Muscle of leg (tissue), 11 donors: Measurements from ENCODE around the gene PDE3A. TPM values are rescaled to one million over a fixed set of nuclear protein-coding genes. Genes with fewer than 3 reads are reported as not detected.
A peak's percentile ranks its signal among the peaks of the same experiment; 100 is the strongest.
"Not testable (repeated sequence)": the region's sequence is repeated elsewhere in the genome, so short reads cannot be mapped to it uniquely, and the experiment has no call there.

ENCODE experiments used
- DNase-seq: peaks from one replicate; pipeline ENCODE4 v3.0.0; 2013
- H3K27ac ChIP-seq: one replicate; pipeline ENCODE4 v1.5.1; 2013; ENCODE audit warnings: mild to moderate bottlenecking, low read length, control low read depth
- H3K27me3 ChIP-seq: one replicate; pipeline ENCODE4 v1.6.1; 2013; ENCODE audit warnings: low read length; ENCODE audit not compliant: control insufficient read depth, insufficient read depth
- H3K36me3 ChIP-seq: one replicate; pipeline ENCODE4 v1.6.1; 2013; ENCODE audit warnings: low read length; ENCODE audit not compliant: control insufficient read depth, insufficient read depth
- H3K4me1 ChIP-seq: one replicate; pipeline ENCODE4 v1.6.1; 2013; ENCODE audit warnings: low read length; ENCODE audit not compliant: control insufficient read depth, insufficient read depth
- H3K4me3 ChIP-seq: one replicate; pipeline ENCODE4 v1.5.1; 2013; ENCODE audit warnings: low read length, control low read depth
- H3K9me3 ChIP-seq: replicated peaks from 2 replicates; pipeline ENCODE4 v1.6.1; 2013; ENCODE audit warnings: low read depth, low read length; ENCODE audit not compliant: control insufficient read depth
- WGBS: methylation state at CpG from one replicate; pipeline ENCODE4 v1.1.5; 2013; ENCODE audit warnings: missing lambda C conversion rate; ENCODE audit not compliant: insufficient coverage; 5-methylcytosine and 5-hydroxymethylcytosine counted together
- polyA plus RNA-seq, 8 donors: library from polyadenylated mRNA; unstranded; fragments of 120-200 nt; gene quantifications; one replicate each; pipeline versions ENCODE4 v1.2.1 to v1.2.3, GENCODE V29; 2013; ENCODE audit warnings: inconsistent platforms in 1 of 8, low replicate concordance in 1 of 8; ENCODE audit not compliant: insufficient read length in 8 of 8, insufficient read depth in 1 of 8
- total RNA-seq: library from RNA; stranded (reverse); fragments of 120-200 nt; gene quantifications from one replicate; pipeline ENCODE4 v1.2.4, GENCODE V29; 2013

PDE3A gene
- total and polyA plus RNA-seq, 9 donors = 8.4 to 12.9 (median 11.0) TPM

DNA sequence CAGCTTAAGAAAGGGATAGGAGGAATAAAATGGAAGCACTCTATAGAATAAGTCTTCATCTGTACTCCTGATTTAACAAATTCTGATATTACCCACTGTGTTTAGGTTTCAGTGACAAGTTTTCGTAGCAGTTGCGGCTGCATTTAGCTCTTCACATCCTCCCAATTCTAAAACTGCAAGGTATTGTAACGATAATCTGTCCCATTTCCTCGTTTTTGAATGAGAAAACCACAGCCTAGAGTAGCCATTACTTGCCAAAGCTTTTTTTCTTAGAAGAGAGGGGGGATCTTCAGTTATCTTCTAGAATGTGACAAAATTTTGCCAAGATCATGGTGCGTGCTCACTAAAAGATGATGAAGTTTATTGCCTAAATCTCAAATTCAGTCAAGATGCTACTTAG, 155.8 kb downstream of the PDE3A start:
- Histone ChIP-seq H3K9me3 (peaks cover 3% of the 10 kb centered on the region), H3K27me3 (no peaks in the 10 kb centered on the region), H3K27ac (no peak overlapping the region), H3K4me3 (no peak overlapping the region), H3K4me1 (peaks cover 8% of the 10 kb centered on the region), H3K36me3 (no peaks in the 10 kb centered on the region)
- WGBS = 100% methylated on average over 2 of the region's 5 CpGs
- DNase-seq = no peak

DNA sequence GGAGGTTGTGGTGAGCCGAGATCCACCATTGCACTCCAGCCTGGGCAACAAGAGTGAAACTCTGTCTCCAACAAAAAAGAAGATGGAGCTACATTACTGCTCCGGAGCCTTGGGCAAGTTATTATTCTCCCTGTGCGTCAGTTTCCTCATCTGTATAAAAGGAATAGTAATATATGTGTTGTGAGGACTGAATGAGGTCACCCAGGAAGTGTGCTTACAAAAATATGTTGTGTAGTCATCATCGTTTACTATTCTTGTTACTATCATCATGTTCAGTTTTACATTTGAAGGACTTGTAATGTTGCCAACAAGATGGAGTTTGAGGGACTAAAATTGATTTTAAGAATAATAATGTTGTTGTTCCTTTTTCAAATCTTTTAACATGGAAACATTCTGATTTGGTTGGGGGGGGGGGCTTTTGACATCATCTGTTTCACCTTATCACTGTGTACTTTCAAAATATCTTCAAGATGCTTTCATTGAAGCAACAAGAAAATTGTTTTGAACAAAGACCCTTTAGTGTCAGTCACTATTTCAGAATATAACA, 156.8 kb downstream of the PDE3A start:
- Histone ChIP-seq H3K9me3 (peaks cover 3% of the 10 kb centered on the region), H3K4me1 (peaks cover 7% of the 10 kb centered on the region), H3K4me3 (no peak overlapping the region), H3K27ac (no peak overlapping the region), H3K36me3 (no peaks in the 10 kb centered on the region), H3K27me3 (no peaks in the 10 kb centered on the region)
- 100% methylated on average over 1 of the region's 4 CpGs for WGBS
- DNase-seq = no peak

DNA sequence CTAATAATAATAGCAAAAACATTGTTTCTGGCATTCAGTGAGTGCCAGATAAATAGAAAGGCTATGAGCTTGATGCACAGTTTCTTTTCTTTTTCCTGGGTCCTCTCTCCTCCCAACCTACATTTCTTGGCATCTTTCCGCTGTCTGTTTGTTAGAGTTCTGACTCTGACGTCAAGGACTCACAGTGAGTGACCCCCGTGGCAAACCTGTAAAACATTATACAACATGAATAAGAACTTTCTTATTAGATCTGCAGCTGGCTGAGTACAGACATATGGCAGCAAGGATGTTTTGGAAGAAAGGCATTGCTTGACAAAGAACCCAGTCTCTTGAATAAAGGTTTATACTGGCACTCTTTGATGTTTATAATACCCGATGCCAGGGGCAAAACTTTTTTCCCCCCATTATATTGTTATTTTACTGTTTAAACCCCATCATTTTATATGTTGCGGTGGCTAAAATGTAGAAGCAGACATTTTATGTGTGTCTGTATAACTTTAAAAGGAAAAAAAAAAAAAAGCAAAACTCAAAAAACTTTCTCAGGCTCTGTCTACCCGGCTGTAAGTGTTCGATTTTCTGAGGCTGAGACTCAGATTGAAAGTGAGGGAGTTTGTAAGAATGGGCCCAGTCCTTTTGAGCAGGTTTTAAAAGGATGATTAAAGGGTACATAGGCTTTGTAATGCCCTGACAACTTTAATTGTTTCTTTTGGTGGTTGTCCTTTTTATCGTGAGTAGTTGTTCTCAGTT, 159.3 kb downstream of the PDE3A start:
- Histone ChIP-seq H3K27ac (peak overlapping the region; percentile 10), H3K36me3 (no peaks in the 10 kb centered on the region), H3K27me3 (no peaks in the 10 kb centered on the region), H3K4me1 (no peaks in the 10 kb centered on the region), H3K4me3 (no peak overlapping the region), H3K9me3 (no peaks in the 10 kb centered on the region)
- 20% methylated on average over 1 of the region's 8 CpGs for WGBS
- DNase-seq = peak; percentile 65

DNA sequence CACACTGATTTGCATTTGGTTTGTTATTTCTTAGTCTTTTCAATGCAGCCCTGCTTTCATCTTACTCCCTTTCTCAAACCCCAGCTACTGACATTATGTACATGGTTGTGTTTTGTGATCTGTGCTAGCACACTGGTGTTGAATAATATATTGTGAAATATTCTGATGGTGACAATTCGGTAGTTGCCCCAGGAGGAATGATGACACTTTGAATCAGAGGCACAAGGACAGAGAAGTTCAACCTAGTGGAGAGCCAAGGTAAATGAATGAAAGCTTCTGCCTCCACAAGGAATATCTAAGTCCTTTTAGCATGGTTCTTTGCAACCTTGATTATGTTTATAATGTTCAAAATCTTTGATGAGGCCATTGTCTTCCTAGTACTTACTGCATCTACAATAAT, 159.9 kb downstream of the PDE3A start:
- H3K4me1 ChIP-seq = no peaks in the 10 kb centered on the region
- no peaks in the 10 kb centered on the region for H3K36me3 ChIP-seq
- DNase-seq = no peak
- H3K4me3 ChIP-seq = no peak overlapping the region
- no peak overlapping the region for H3K27ac ChIP-seq
- no peaks in the 10 kb centered on the region for H3K27me3 ChIP-seq
- H3K9me3 ChIP-seq = no peaks in the 10 kb centered on the region
- WGBS = 40% methylated on average over 1 of the region's 1 CpG

DNA sequence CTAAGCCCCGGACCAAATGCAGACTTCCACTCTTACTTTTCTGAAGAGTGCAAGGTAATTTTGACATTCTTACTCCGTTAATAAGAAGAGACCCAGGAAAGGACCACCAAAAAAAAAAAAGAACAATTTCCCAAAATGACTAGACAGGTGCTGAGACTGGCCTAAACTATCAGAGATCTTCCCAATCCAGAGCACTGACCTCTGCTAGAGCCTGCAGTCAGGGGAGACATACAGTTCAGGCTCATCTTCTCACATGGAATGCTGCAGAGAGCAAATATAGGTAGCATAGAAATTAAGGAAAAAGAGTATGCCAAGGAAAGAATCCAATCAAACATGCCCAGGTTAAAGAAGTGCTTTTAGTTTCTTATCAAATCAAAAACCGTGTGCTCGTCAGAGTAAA, 177.9 kb downstream of the PDE3A start:
- Histone ChIP-seq H3K36me3 (no peaks in the 10 kb centered on the region), H3K27ac (no peak overlapping the region), H3K27me3 (no peaks in the 10 kb centered on the region), H3K4me1 (no peaks in the 10 kb centered on the region), H3K4me3 (no peak overlapping the region), H3K9me3 (no peaks in the 10 kb centered on the region)
- no peak for DNase-seq
- WGBS = no CpG with 5 or more reads among the region's 4 CpGs

DNA sequence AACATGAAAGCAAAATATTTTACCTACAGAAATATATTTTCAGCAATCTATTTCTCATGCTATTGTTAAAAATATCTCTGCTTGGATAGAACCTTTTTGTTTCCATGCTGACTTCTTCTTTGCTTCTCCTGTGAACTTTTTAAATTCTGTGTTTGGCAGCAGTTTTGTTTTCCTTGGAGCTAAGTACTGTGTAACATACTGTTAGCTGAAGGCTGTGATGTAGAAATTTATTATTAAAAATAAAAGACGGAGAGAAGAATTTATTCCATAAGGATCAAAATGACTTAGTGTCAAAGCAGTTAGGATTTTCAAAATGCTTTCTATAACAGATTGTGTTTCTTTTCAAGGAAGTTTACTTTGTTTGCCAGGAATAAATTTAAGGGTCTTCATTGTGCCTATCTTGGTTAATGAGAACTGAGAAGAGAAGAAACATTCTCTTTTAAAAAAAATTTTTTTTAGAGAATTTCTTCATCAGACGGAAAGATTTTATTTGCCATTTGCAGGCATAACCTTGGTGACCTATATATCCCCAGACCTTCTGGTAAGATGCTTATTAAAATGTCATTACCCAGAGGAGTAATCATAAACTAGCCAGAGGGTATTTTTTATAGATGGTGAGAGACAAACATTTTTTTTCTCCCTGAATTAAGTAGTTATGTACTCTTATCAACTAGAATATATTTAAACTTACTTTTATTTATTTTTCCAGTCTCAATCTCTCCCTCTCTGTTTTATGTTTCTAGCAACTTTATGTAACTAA, 179.7 kb downstream of the PDE3A start:
- no peak overlapping the region for H3K4me3 ChIP-seq
- no CpG with 5 or more reads among the region's 2 CpGs for WGBS
- H3K4me1 ChIP-seq = no peaks in the 10 kb centered on the region
- no peaks in the 10 kb centered on the region for H3K36me3 ChIP-seq
- no peaks in the 10 kb centered on the region for H3K9me3 ChIP-seq
- H3K27me3 ChIP-seq = no peaks in the 10 kb centered on the region
- H3K27ac ChIP-seq = peak overlapping the region; percentile 75
- DNase-seq = peak; percentile 97

DNA sequence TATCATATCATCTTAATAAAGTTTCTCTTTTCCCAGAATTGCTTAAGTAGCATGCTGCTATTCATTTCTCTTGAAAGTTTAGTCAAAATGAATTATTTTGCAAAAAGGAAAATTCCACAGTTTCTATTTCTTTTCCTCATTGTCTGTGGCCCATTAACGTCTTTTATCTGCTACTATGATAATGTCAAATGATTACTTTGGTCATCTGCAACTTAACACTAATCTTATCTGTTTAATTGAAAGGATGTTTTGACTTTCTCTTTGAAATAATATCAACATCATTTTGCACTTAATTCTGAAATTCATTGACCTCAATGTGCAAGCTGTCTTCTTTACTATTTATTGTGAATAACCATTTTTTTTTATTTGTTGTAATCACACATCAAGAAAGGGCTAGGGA, 180.3 kb downstream of the PDE3A start:
- DNase-seq = no peak
- Histone ChIP-seq H3K9me3 (no peaks in the 10 kb centered on the region), H3K27ac (peak overlapping the region; percentile 75), H3K4me1 (no peaks in the 10 kb centered on the region), H3K36me3 (no peaks in the 10 kb centered on the region), H3K27me3 (no peaks in the 10 kb centered on the region), H3K4me3 (no peak overlapping the region)
- WGBS = no CpG with 5 or more reads among the region's 1 CpG

DNA sequence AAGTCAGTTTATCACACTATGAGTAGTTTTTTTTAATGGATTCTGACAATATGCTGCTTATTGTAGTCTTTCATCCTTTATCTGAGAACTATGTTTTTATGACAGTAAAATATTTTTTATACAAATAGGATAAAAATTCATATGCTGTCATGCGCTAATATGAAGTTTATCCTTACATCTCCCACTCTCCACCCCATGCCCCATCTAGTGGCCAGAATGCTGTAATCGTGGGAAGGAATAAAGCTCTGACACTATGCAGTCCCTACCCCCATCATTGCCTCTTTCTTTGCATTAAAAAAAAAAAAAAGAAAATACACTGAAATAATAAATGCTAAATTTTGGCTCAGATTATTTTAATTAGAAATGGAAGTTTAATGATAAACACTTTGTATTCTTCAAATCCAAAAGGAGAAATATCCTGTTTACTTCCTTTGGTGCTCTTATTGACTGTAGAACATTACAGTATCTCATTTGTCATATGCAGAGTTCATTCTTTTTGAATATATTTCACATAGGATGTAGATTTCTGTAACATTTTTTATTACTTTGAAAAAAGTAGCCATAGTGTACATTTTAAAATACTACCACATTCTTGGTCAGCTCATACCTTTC, 180.9 kb downstream of the PDE3A start:
- Histone ChIP-seq H3K27me3 (no peaks in the 10 kb centered on the region), H3K36me3 (no peaks in the 10 kb centered on the region), H3K4me3 (no peak overlapping the region), H3K9me3 (no peaks in the 10 kb centered on the region), H3K4me1 (no peaks in the 10 kb centered on the region), H3K27ac (peak overlapping the region; percentile 75)
- peak; percentile 82 for DNase-seq
- WGBS = no CpG with 5 or more reads among the region's 2 CpGs

DNA sequence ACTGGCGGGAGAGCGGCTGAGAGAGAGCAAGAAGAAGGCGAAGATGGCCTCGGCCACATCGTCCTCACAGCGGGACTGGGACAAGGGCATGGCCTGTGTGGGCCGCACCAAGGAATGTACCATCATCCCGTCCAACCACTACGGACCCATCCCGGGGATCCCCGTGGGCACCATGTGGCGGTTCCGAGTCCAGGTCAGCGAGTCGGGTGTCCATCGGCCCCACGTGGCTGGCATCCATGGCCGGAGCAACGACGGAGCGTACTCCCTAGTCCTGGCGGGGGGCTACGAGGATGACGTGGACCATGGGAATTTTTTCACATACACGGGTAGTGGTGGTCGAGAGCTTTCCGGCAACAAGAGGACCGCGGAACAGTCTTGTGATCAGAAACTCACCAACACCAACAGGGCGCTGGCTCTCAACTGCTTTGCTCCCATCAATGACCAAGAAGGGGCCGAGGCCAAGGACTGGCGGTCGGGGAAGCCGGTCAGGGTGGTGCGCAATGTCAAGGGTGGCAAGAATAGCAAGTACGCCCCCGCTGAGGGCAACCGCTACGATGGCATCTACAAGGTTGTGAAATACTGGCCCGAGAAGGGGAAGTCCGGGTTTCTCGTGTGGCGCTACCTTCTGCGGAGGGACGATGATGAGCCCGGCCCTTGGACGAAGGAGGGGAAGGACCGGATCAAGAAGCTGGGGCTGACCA, 183.6 kb downstream of the PDE3A start:
- whole genome bisulfite sequencing = 97% methylated on average over 32 of the region's 48 CpGs
- H3K27me3 ChIP-seq, H3K36me3 ChIP-seq, H3K4me1 ChIP-seq, H3K9me3 ChIP-seq, H3K4me3 ChIP-seq, H3K27ac ChIP-seq, DNase-seq: not testable (repeated sequence)

DNA sequence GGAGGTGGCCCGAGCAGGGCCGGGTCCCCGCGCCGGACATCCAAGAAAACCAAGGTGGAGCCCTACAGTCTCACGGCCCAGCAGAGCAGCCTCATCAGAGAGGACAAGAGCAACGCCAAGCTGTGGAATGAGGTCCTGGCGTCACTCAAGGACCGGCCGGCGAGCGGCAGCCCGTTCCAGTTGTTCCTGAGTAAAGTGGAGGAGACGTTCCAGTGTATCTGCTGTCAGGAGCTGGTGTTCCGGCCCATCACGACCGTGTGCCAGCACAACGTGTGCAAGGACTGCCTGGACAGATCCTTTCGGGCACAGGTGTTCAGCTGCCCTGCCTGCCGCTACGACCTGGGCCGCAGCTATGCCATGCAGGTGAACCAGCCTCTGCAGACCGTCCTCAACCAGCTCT, 184.2 kb downstream of the PDE3A start:
- not testable (repeated sequence) for H3K36me3 ChIP-seq, H3K4me3 ChIP-seq, DNase-seq, H3K4me1 ChIP-seq, H3K9me3 ChIP-seq, H3K27ac ChIP-seq, H3K27me3 ChIP-seq
- 93% methylated on average over 14 of the region's 23 CpGs for whole genome bisulfite sequencing
